Trophoblast cell (in vitro differentiated cells and primary cell): ENCODE measurements around the gene RGL1.

Experiments
- DNase-seq, 2 donors: peaks; one replicate each; pipeline ENCODE4 v3.0.0-alpha.2; 2016
- H2AFZ ChIP-seq: 2 replicates; pipeline ENCODE4 v1.6.1; 2013; ENCODE audit warnings: low read length, moderate library complexity, mild to moderate bottlenecking; ENCODE audit not compliant: insufficient read depth, poor library complexity
- H2AK5ac ChIP-seq: 2 replicates; pipeline ENCODE4 v1.6.1; 2013; ENCODE audit warnings: mild to moderate bottlenecking, low read length
- H2BK120ac ChIP-seq: 2 replicates; pipeline ENCODE4 v1.6.1; 2013; ENCODE audit warnings: low read length, mild to moderate bottlenecking, moderate library complexity; ENCODE audit not compliant: insufficient read depth, poor library complexity
- H2BK12ac ChIP-seq: 2 replicates; pipeline ENCODE4 v1.6.1; 2013; ENCODE audit warnings: mild to moderate bottlenecking, low read length, moderate library complexity
- H2BK5ac ChIP-seq: 2 replicates; pipeline ENCODE4 v1.6.1; 2013; ENCODE audit warnings: low read length, low read depth, moderate library complexity, mild to moderate bottlenecking; ENCODE audit not compliant: poor library complexity
- H3K14ac ChIP-seq: 2 replicates; pipeline ENCODE4 v1.6.1; 2013; ENCODE audit warnings: mild to moderate bottlenecking, low read length
- H3K18ac ChIP-seq: 2 replicates; pipeline ENCODE4 v1.6.1; 2013; ENCODE audit warnings: mild to moderate bottlenecking, low read length
- H3K23ac ChIP-seq: 2 replicates; pipeline ENCODE4 v1.6.1; 2013; ENCODE audit warnings: low read length
- H3K27ac ChIP-seq: 2 replicates; pipeline ENCODE4 v1.5.1; 2013; ENCODE audit warnings: low read depth, mild to moderate bottlenecking, inconsistent platforms, low read length, moderate library complexity
- H3K27me3 ChIP-seq: 2 replicates; pipeline ENCODE4 v1.6.1; 2013; ENCODE audit warnings: inconsistent platforms, mild to moderate bottlenecking, low read length, moderate library complexity; ENCODE audit not compliant: insufficient read depth
- H3K36me3 ChIP-seq, 2 experiments: 1 replicate in 1 of 2; 2 replicates in 1 of 2; pipeline ENCODE4 v1.6.1; 2013; ENCODE audit warnings: low read length in 2 of 2, mild to moderate bottlenecking in 2 of 2, moderate library complexity in 1 of 2; ENCODE audit not compliant: insufficient read depth in 2 of 2, control insufficient read depth in 1 of 2
- H3K4ac ChIP-seq: 2 replicates; pipeline ENCODE4 v1.6.1; 2013; ENCODE audit warnings: low read depth, mild to moderate bottlenecking, low read length, moderate library complexity
- H3K4me1 ChIP-seq, 2 experiments: 1 replicate in 1 of 2; 2 replicates in 1 of 2; pipeline ENCODE4 v1.6.1; 2013; ENCODE audit warnings: low read length in 2 of 2, mild to moderate bottlenecking in 2 of 2, moderate library complexity in 1 of 2; ENCODE audit not compliant: insufficient read depth in 2 of 2, control insufficient read depth in 1 of 2
- H3K4me2 ChIP-seq: 2 replicates; pipeline ENCODE4 v1.6.1; 2013; ENCODE audit warnings: inconsistent platforms, mild to moderate bottlenecking, low read length, moderate library complexity
- H3K4me3 ChIP-seq: 2 replicates; pipeline ENCODE4 v1.5.1; 2013; ENCODE audit warnings: mild to moderate bottlenecking, low read depth, low read length, inconsistent platforms
- H3K79me1 ChIP-seq: one replicate; pipeline ENCODE4 v1.6.1; 2013; ENCODE audit warnings: low read length
- H3K79me2 ChIP-seq: 2 replicates; pipeline ENCODE4 v1.6.1; 2013; ENCODE audit warnings: low read length, mild to moderate bottlenecking; ENCODE audit not compliant: control insufficient read depth, insufficient read depth, poor library complexity
- H3K9ac ChIP-seq: 2 replicates; pipeline ENCODE4 v1.6.1; 2013; ENCODE audit warnings: mild to moderate bottlenecking, low read length
- H3K9me3 ChIP-seq: 2 replicates; pipeline ENCODE4 v1.6.1; 2013; ENCODE audit warnings: low read depth, mild to moderate bottlenecking, control low read depth, inconsistent platforms, low read length; ENCODE audit not compliant: insufficient read depth
- H4K12ac ChIP-seq: 2 replicates; pipeline ENCODE4 v1.6.1; 2013; ENCODE audit warnings: low read depth, mild to moderate bottlenecking, low read length, moderate library complexity
- H4K8ac ChIP-seq: 2 replicates; pipeline ENCODE4 v1.6.1; 2013; ENCODE audit warnings: low read depth, mild to moderate bottlenecking, low read length, moderate library complexity
- H4K91ac ChIP-seq: one replicate; pipeline ENCODE4 v1.6.1; 2013; ENCODE audit warnings: low read depth, mild to moderate bottlenecking, low read length, moderate library complexity
- WGBS: extraction: QIAGEN DNeasy Blood & Tissue Kit; methylation state at CpG from one replicate; pipeline ENCODE4 v1.1.7; 2013; ENCODE audit warnings: missing lambda C conversion rate; ENCODE audit not compliant: insufficient read length, insufficient coverage; ENCODE audit errors: extremely low coverage; 5-methylcytosine and 5-hydroxymethylcytosine counted together

The RGL1 gene

GRCh38 chr1:183905508-183906113 is 100.7 kb downstream of the RGL1 start:
- Histone ChIP-seq H4K8ac (no peak overlapping the region), H3K4ac (no peak overlapping the region), H2AFZ (no peak overlapping the region), H2AK5ac (no peak overlapping the region), H3K79me1 (no peaks in the 10 kb centered on the region), H3K14ac (no peak overlapping the region), H3K36me3 (peaks cover 3 to 8% of the 10 kb centered on the region in 2 experiments), H3K79me2 (no peaks in the 10 kb centered on the region), H3K4me1 (no peaks in the 10 kb centered on the region), H3K18ac (no peak overlapping the region), H3K23ac (no peak overlapping the region), H3K27me3 (no peaks in the 10 kb centered on the region), H3K9ac (no peak overlapping the region), H2BK5ac (no peak overlapping the region), H4K12ac (no peak overlapping the region), H2BK120ac (no peak overlapping the region), H4K91ac (no peak overlapping the region), H3K9me3 (no peaks in the 10 kb centered on the region), H3K4me3 (no peak overlapping the region), H2BK12ac (no peak overlapping the region), H3K27ac (no peak overlapping the region), H3K4me2 (no peak overlapping the region)
- DNase-seq = no peak
- no CpG with 5 or more reads among the region's 6 CpGs for WGBS

DNA sequence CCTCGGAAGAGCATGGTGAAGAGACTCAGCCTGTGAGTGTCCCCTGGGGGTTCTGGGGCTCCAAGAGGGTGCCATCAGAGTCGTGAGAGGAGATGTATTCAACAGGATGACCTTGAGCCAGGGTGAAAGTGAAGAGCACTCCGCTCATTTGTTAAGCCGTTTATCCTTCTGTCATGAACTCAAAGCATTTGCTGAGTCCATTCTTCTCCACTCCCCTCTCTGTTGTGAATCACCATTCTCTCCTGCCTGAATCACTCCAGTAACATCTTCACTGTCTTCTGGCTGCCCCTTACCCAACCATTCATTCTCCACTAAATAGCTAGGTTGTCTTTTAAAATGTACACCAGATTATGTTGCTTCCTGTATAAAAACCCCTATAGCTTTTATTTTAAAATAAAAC is 102.2 kb downstream of the RGL1 start:
- no peak overlapping the region for H2BK120ac ChIP-seq
- H3K4me2 ChIP-seq = no peak overlapping the region
- H3K27ac ChIP-seq = no peak overlapping the region
- no peak overlapping the region for H3K4ac ChIP-seq
- H3K9me3 ChIP-seq = peaks cover 2% of the 10 kb centered on the region
- H2BK5ac ChIP-seq = no peak overlapping the region
- no peak overlapping the region for H4K8ac ChIP-seq
- H2BK12ac ChIP-seq = no peak overlapping the region
- no peak overlapping the region for H4K12ac ChIP-seq
- no peak overlapping the region for H3K4me3 ChIP-seq
- H3K4me1 ChIP-seq = no peaks in the 10 kb centered on the region
- H3K23ac ChIP-seq = no peak overlapping the region
- H3K79me1 ChIP-seq = no peaks in the 10 kb centered on the region
- H3K14ac ChIP-seq = no peak overlapping the region
- no peak overlapping the region for H4K91ac ChIP-seq
- H3K27me3 ChIP-seq = no peaks in the 10 kb centered on the region
- H3K36me3 ChIP-seq = peaks cover 3 to 10% of the 10 kb centered on the region in 2 experiments
- no CpG with 5 or more reads among the region's 4 CpGs for WGBS
- H2AK5ac ChIP-seq = no peak overlapping the region
- H3K79me2 ChIP-seq = no peaks in the 10 kb centered on the region
- H3K18ac ChIP-seq = no peak overlapping the region
- no peak overlapping the region for H2AFZ ChIP-seq
- H3K9ac ChIP-seq = no peak overlapping the region
- DNase-seq = no peak

DNA sequence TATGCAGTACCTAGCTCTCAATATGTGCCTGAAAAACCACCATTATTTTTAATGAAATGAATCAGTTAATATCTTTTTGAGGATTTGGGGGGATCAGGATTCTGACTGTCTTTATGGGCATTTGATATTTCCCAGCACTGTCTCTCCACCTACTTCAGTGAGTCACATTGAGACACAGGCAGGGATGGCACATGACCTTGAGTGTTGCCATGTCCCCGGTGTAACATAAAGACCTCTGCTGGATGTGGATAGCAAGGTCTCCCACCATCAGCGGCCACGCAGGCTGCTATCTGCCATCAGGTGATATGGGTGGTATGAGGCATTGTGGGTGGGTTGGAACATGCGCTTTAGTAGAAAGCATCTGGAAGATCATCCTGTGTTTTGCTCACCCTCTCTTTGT is 103.2 kb downstream of the RGL1 start:
- Histone ChIP-seq H2AK5ac (no peak overlapping the region), H3K79me2 (no peaks in the 10 kb centered on the region), H4K8ac (no peak overlapping the region), H3K4ac (no peak overlapping the region), H3K4me2 (no peak overlapping the region), H3K4me3 (no peak overlapping the region), H4K12ac (no peak overlapping the region), H3K4me1 (no peaks in the 10 kb centered on the region), H3K9ac (no peak overlapping the region), H2AFZ (no peak overlapping the region), H3K9me3 (peaks cover 2% of the 10 kb centered on the region), H3K23ac (no peak overlapping the region), H2BK120ac (no peak overlapping the region), H3K36me3 (peaks cover 5 to 13% of the 10 kb centered on the region in 2 experiments), H3K18ac (no peak overlapping the region), H2BK12ac (no peak overlapping the region), H3K27ac (no peak overlapping the region), H3K79me1 (no peaks in the 10 kb centered on the region), H4K91ac (no peak overlapping the region), H3K27me3 (no peaks in the 10 kb centered on the region), H3K14ac (no peak overlapping the region), H2BK5ac (no peak overlapping the region)
- WGBS = no CpG with 5 or more reads among the region's 4 CpGs
- DNase-seq = no peak

GRCh38 chr1:183909672-183910071 is 104.8 kb downstream of the RGL1 start:
- Histone ChIP-seq H3K36me3 (peaks cover 5 to 13% of the 10 kb centered on the region in 2 experiments), H2BK5ac (no peak overlapping the region), H2BK12ac (no peak overlapping the region), H3K9ac (no peak overlapping the region), H3K4ac (no peak overlapping the region), H3K79me2 (no peaks in the 10 kb centered on the region), H3K27me3 (no peaks in the 10 kb centered on the region), H4K91ac (no peak overlapping the region), H3K27ac (no peak overlapping the region), H2AK5ac (no peak overlapping the region), H3K14ac (no peak overlapping the region), H4K12ac (no peak overlapping the region), H2AFZ (no peak overlapping the region), H3K79me1 (no peaks in the 10 kb centered on the region), H3K4me2 (no peak overlapping the region), H4K8ac (no peak overlapping the region), H3K9me3 (peaks cover 2% of the 10 kb centered on the region), H3K4me3 (no peak overlapping the region), H3K23ac (no peak overlapping the region), H3K18ac (no peak overlapping the region), H3K4me1 (no peaks in the 10 kb centered on the region), H2BK120ac (no peak overlapping the region)
- no peak for DNase-seq
- no CpG with 5 or more reads among the region's 7 CpGs for WGBS
